B cell (primary cell): ENCODE measurements around the gene SLC7A10.

Experiments
- EZH2 ChIP-seq: IDR thresholded peaks from 2 replicates; pipeline ENCODE4 v1.6.1; 2012; ENCODE audit warnings: borderline replicate concordance, low read depth, mild to moderate bottlenecking, moderate library complexity, low read length; ENCODE audit not compliant: insufficient read depth, poor library complexity, severe bottlenecking
- TF ChIP-seq, protein P1 (sequence below): fragments of 200-600 bp; IDR thresholded peaks from one replicate; pipeline ENCODE4 v1.8.0; 2022; ENCODE audit warnings: antibody characterized with exemption, mild to moderate bottlenecking

DNA sequence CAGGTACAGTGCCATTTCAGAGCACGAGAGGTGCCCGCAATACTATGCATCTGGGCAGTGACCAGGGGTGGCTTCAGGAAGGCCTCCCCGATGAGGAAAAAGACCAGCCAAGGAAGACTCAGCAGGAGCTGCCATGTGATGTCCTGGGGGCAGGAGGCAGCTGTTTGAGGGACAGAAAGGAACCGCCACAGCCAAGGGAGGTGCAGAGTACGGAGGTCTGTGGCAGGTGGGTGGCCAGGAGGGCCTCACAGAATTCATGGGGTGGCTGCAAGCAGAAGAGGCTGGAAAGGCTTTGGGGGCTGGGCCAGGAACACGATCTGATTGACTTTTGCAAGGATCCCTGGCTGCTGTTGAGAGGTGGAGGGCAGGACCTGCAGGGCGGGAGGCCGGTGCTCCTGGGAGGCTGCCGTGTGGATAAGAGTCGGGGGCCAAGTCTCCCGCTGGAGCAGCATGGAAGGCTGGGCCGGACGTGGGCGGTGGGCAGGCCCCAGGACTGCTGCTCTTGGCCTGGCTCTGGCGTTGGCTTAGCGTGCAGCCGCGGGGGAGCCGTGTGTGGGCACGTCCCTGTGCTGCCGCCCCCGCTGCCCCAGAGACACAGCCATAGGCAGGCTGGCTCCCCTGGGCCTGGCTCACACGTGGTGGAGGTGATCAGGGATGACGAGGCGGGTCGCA lies 47.6 kb upstream of the SLC7A10 start:
- TF ChIP-seq, protein P1, sequence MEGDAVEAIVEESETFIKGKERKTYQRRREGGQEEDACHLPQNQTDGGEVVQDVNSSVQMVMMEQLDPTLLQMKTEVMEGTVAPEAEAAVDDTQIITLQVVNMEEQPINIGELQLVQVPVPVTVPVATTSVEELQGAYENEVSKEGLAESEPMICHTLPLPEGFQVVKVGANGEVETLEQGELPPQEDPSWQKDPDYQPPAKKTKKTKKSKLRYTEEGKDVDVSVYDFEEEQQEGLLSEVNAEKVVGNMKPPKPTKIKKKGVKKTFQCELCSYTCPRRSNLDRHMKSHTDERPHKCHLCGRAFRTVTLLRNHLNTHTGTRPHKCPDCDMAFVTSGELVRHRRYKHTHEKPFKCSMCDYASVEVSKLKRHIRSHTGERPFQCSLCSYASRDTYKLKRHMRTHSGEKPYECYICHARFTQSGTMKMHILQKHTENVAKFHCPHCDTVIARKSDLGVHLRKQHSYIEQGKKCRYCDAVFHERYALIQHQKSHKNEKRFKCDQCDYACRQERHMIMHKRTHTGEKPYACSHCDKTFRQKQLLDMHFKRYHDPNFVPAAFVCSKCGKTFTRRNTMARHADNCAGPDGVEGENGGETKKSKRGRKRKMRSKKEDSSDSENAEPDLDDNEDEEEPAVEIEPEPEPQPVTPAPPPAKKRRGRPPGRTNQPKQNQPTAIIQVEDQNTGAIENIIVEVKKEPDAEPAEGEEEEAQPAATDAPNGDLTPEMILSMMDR, result no peak
- no peak for TF ChIP-seq EZH2
